ENCODE measurements around the gene PTMA. TPM values are rescaled to one million over a fixed set of nuclear protein-coding genes. Genes with fewer than 3 reads are reported as not detected.
"Not testable (repeated sequence)": the region's sequence is repeated elsewhere in the genome, so short reads cannot be mapped to it uniquely, and the experiment has no call there.

The PTMA gene
- total RNA-seq, 4 donors from 2014 or later = 631 to 1,160 (median 1,099) TPM

DNA sequence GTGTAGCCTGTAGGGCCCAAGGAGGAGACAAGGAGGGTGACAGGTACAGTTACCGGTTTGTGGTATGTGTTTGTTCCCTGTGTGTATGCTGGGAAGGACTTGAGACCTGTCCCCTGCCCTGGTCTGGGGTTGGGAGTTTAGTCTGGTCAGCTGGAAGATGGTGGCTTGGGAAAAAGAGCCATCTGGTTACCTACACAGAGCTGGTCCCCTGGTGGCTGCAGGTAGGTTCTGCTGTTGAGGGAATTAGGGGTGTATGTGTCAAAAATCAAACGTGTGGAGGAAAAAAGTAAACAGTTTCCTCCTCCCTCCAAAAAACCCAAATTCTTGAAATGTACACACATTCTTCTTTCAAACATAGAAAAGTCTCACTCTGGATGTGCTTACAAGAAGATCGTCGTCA is 24.3 kb downstream of the PTMA start:
- TF ChIP-seq CTCF (IDR thresholded peaks at IDR 0.05) (no peak), POLR2A (IDR thresholded peaks at IDR 0.05) (no peak)
- DNase-seq = no peak
- 87 to 90% methylated on average over 4 of the region's 4 CpGs for WGBS, 2 donors
- Histone ChIP-seq H3K9me3 (no peaks in the 10 kb centered on the region), H3K27me3 (no peaks in the 10 kb centered on the region), H3K36me3 (peaks cover 0 to 7% of the 10 kb centered on the region in 2 donors), H3K4me1 (no peaks in the 10 kb centered on the region), H3K4me3 (replicated peaks in 1 of 3) (no peak overlapping the region), H3K27ac (no peak overlapping the region)
- intact Hi-C loops (cut with DNase I) = no loop called here

DNA sequence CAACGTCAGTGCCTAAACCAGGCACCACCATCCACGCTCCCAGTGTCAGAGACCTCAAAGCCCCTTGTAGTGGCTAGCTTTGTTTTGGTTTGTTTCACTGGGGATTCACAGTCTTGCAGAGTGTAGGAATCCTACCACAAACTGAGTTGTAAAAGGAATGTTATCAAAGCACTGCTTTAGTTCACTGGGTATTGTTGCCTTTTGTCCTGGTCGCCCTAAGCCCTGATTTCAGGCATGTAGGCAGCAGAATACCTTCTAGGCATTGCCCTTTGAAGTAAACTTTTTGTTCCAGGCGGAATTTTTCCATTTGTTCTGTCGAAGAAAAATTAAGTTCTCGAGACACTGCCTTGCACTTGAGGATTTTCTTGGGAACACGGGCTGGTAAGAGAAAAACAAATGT is 29.4 kb downstream of the PTMA start:
- no peak for DNase-seq
- Histone ChIP-seq H3K9me3 (no peaks in the 10 kb centered on the region), H3K27me3 (no peaks in the 10 kb centered on the region), H3K4me1 (no peaks in the 10 kb centered on the region), H3K27ac (no peak overlapping the region), H3K4me3 (replicated peaks in 1 of 3) (no peak overlapping the region), H3K36me3 (no peaks in the 10 kb centered on the region)
- TF ChIP-seq POLR2A (IDR thresholded peaks at IDR 0.05) (no peak), CTCF (IDR thresholded peaks at IDR 0.05) (no peak)
- 80 to 85% methylated on average over 7 of the region's 7 CpGs for WGBS, 2 donors
- intact Hi-C loops (cut with DNase I) = no loop called here

DNA sequence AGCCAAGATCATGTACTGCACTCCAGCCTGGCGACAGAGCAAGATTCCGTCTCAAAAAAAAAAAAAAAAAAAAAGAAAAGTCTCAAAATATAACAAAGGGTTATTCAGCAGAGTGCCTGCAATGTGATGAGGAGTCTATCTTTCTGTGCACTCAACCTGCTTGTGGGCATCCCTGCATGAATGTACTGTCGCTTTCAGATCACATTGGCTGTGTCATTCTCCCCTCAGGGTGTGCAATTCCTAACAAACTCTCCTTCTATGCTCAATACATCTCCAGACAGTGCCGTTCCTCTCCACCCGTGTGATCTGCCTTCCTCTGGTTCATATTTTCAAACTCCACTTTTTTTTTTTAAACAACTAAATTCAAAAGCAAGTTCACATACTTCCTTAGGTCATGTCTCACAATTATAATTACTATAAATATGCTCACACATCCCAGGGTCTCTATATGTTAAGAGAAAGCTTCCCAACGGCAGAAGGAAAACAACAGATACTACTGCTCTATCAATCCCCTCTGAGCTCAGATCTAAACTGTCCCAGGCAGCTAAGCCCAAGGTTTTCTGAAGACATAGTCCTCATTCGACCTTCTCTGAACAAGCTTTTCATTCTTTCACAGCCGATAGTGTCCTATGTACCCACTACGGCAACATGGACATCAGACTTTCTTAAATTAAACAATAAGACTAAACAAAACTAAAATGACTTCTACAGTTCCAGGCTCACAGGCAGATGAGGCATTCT is 35.2 kb downstream of the PTMA start:
- no peak for DNase-seq
- Histone ChIP-seq H3K27ac (no peak overlapping the region), H3K36me3 (no peaks in the 10 kb centered on the region), H3K4me1 (no peaks in the 10 kb centered on the region), H3K9me3 (no peaks in the 10 kb centered on the region), H3K4me3 (replicated peaks in 1 of 3) (no peak overlapping the region), H3K27me3 (no peaks in the 10 kb centered on the region)
- WGBS, 2 donors = 74 to 76% methylated on average over 9 of the region's 9 CpGs
- intact Hi-C loops (cut with DNase I) = no loop called here
- no peak for TF ChIP-seq POLR2A (IDR thresholded peaks at IDR 0.05)
- TF ChIP-seq CTCF (IDR thresholded peaks at IDR 0.05) = no peak

DNA sequence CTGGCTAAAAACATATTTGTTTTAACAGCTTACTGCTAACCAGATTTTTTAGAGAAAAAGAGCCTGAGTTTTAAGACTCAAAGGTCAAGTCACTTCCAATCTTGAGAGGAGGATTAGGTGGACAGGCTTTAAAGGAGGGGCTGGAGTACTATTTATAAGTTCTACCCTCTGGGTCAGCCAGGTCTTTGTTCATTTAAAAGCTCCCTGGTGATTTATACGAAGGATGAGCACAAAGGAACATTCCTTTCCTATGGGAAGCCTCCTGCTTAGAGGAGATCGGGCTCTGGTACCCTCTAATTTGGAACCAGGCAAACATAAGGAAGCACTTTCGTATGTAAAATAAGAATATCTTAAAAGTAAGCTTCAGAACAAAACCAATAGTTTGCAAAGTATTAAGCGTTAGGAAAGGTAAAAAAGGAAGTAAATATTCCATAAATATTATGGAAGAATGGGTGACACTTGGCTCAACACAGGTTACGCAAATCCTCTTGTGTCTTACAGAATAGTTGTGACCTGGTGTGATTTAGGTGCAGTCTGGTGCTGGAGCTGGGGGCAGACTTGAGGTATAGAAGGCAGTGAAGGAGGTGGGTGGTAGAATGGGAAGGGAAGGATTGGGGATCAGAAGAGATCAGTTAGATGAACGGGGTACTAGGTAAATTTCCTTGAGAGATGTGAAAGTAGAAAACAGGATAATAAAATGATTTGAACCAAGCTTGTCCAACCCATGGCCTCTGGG is 37.1 kb downstream of the PTMA start:
- intact Hi-C loops (cut with DNase I) = no loop called here
- H3K9me3 ChIP-seq = no peaks in the 10 kb centered on the region
- TF ChIP-seq CTCF (IDR thresholded peaks at IDR 0.05) (no peak), POLR2A (IDR thresholded peaks at IDR 0.05) (no peak)
- H3K27me3 ChIP-seq = no peaks in the 10 kb centered on the region
- no peaks in the 10 kb centered on the region for H3K36me3 ChIP-seq
- H3K4me3 ChIP-seq (replicated peaks in 1 of 3) = no peak overlapping the region
- no peaks in the 10 kb centered on the region for H3K4me1 ChIP-seq
- no peak for DNase-seq
- 81 to 85% methylated on average over 6 of the region's 6 CpGs for WGBS, 2 donors
- H3K27ac ChIP-seq = no peak overlapping the region

DNA sequence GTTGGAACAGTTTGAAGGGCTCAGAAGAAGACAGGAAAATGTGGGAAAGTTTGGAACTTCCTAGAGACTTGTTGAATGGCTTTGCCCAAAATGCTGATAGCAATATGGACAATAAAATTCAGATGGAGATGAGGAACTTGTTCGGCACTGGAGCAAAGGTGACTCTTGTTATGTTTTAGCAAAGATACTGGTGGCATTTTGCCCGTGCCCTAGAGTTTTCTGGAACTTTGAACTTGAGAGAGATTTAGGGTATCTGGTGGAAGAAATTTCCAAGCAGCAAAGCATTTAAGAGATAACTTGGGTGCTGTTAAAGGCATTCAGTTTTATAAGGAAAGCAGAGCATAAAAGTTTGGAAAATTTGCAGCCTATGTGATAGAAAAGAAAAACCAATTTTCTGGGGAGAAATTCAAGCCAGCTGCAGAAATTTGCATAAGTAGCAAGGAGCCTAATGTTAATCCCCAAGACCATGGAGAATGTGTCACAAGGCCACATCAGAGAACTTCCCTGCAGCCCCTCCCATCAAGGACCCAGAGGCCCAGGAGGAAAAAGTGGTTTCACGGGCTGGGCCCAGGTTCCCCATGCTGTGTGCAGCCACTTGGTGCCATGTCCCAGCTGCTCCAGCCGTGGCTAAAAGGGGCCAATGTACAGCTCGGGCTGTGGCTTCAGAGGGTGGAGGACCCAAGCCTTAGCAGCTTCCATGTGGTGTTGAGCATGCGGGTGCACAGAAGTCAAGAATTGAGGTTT is 40.0 kb downstream of the PTMA start:
- DNase-seq; H3K4me1 ChIP-seq; H3K4me3 ChIP-seq (replicated peaks in 1 of 3); H3K36me3 ChIP-seq; intact Hi-C loops (cut with DNase I); H3K9me3 ChIP-seq; H3K27me3 ChIP-seq; H3K27ac ChIP-seq: not testable (repeated sequence)
- 92 to 95% methylated on average over 6 of the region's 6 CpGs for WGBS, 2 donors

DNA sequence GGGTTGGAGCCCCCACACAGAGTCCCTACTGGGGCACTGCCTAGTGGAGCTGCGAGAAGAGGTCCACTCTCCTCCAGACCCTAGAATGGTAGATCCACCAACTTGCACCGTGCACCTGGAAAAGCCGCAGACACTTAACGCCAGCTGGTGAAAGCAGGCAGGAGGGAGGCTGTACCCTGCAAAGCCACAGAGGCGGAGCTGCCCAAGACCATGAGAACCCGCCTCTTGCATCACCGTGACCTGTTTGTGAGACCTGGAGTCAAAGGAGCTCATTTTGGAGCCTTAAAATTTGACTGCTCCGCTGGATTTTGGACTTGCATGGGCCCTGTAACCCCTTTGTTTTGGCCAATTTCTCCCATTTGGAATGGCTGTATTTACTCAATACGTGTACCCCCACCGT is 40.7 kb downstream of the PTMA start:
- DNase-seq; H3K4me1 ChIP-seq; H3K27ac ChIP-seq; H3K9me3 ChIP-seq; H3K27me3 ChIP-seq; H3K4me3 ChIP-seq (replicated peaks in 1 of 3); H3K36me3 ChIP-seq; intact Hi-C loops (cut with DNase I): not testable (repeated sequence)
- WGBS, 2 donors = 94 to 96% methylated on average over 9 of the region's 10 CpGs

Measured in thyroid gland (tissue), 4 donors.